SH-SY5Y (cell line): Measurements from ENCODE around the gene EYA2.

Experiments
- GATA2 ChIP-seq: IDR thresholded peaks from 2 replicates; pipeline ENCODE4 v1.6.1; 2011; ENCODE audit warnings: mild to moderate bottlenecking, low read depth, low read length
- GATA3 ChIP-seq: IDR thresholded peaks from 2 replicates; pipeline ENCODE4 v1.6.1; 2011; ENCODE audit warnings: low read depth, mild to moderate bottlenecking, low read length, moderate library complexity

- TF ChIP-seq GATA3 (no peak), GATA2 (no peak)
Measured at GRCh38 chr20:46954490-46955038, 59.9 kb downstream of the EYA2 start.
